ENCODE data around the gene HYAL2. TPM values are rescaled to one million over a fixed set of nuclear protein-coding genes. Genes with fewer than 3 reads are reported as not detected.

Gene HYAL2
- total and polyA plus RNA-seq, 9 of the 15 experiments (the other 6 are each of a cell fraction or from before 2014, with no cell fraction given), result 0.36 to 22.7 (median 11.4) TPM; not detected in 1

- TF ChIP-seq GTF3C2 (IDR thresholded peaks at IDR 0.05; ENCODE audit: borderline replicate concordance, extremely low read depth, insufficient read length), result no peak
- no peak for TF ChIP-seq ZSCAN29 (IDR thresholded peaks at IDR 0.05)
- 0 out of 2 replicates have a peak, but pooled peaks have one; percentile 39 for TF ChIP-seq GTF2F1 (IDR thresholded peaks at IDR 0.05; ENCODE audit: low read depth, low read length)
- peak; percentile 81; the same call in 1 of the 2 replicates for TF ChIP-seq FOXJ2 (tag; IDR thresholded peaks at IDR 0.05)
- TF ChIP-seq ZNF695 (CRISPR knock-in tag; IDR thresholded peaks at IDR 0.05), result no peak
- TF ChIP-seq SIX5 (IDR thresholded peaks at IDR 0.05; ENCODE audit: borderline replicate concordance in 1 of 2, insufficient read depth in 1 of 2, low read depth in 1 of 2, low read length in 2 of 2), result peak; percentile 100
- no peak for TF ChIP-seq IRF9 (tag; IDR thresholded peaks at IDR 0.05)
- no peak for TF ChIP-seq SLC30A9 (CRISPR knock-in tag; IDR thresholded peaks at IDR 0.05)
- TF ChIP-seq ZBED1 (IDR thresholded peaks at IDR 0.05), result no peak
- no peak for TF ChIP-seq U2AF1 (optimal IDR thresholded peaks at IDR 0.05; ENCODE audit: low read depth, low read length)
- TF ChIP-seq ZNF12 (CRISPR knock-in tag; IDR thresholded peaks at IDR 0.05), result no peak
- no peak for TF ChIP-seq GATAD2B (IDR thresholded peaks at IDR 0.05; ENCODE audit: borderline replicate concordance)
- TF ChIP-seq ARID3A (IDR thresholded peaks at IDR 0.05; ENCODE audit: borderline replicate concordance, low read depth, low read length), result no peak
- no peak for TF ChIP-seq NFE2 (IDR thresholded peaks at IDR 0.05; ENCODE audit: low read depth)
- no peak for TF ChIP-seq ESRRB (CRISPR knock-in tag; IDR thresholded peaks at IDR 0.05; ENCODE audit: borderline replicate concordance)
- TF ChIP-seq MAFK (IDR thresholded peaks at IDR 0.05; ENCODE audit: low read length), result no peak
- TF ChIP-seq CBX3 (IDR thresholded peaks at IDR 0.05; ENCODE audit: borderline replicate concordance in 1 of 2, low read length in 2 of 2), result no peak
- TF ChIP-seq THRAP3 (IDR thresholded peaks at IDR 0.05; ENCODE audit: borderline replicate concordance), result no peak
- TF ChIP-seq ZBTB12 (CRISPR knock-in tag; IDR thresholded peaks at IDR 0.05), result peak; percentile 88
These were observed 30.1 kb downstream of the HYAL2 start, which contains the start of gene IFRD2 (continued) for GRCh38 chr3:50292159-50293078.
